Measurements from ENCODE around the gene PCDHA1.

DNA sequence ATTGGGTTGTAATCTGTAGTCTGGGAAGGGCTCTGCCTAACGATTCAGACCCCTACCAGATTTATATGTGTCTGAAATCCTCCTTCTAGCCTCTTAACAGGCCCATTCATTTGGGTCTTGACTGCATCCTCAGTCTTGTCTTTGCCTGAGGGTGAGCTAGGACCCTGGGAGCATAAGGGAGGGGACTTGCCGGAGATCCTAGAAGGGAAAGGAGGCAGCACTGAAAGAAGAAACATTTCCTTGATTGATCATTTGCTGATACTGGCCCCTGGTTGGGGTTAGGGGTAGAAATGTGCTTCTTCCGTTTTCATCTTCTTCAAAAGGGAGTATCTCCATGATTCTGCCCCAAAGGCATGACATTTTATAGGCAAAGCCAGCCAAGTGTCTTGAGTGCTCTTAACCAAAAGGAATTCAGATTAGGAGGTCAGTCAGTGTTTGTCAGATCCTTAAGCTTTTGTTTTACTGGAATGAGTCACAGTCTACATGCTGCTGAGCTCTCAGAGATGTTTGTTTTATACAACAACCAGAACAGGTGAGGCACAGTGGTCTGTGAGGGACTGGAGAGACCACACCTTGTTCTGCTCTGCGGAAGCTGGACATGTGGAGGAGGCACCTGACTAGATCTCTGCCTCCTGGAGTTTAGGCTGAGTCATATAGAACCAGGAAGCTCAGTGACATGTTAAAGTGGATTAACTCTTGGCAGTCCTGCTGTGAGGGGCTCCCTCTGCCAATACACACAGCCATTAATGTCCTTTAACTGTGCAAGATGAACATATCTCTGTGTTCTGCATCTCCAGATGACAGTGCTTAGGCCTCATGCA is 218.1 kb downstream of the PCDHA1 start:
- TF ChIP-seq RAD21 (IDR thresholded peaks at IDR 0.05; ENCODE audit: low read length) (peak; percentile 26; the same call in 1 of the 2 replicates), SMC3 (IDR thresholded peaks at IDR 0.05; ENCODE audit: low read depth, low read length) (no peak), POLR2AphosphoS5 (IDR thresholded peaks at IDR 0.05; ENCODE audit: low read depth, low read length) (no peak), CTCF (IDR thresholded peaks at IDR 0.05) (no peak), TAF1 (IDR thresholded peaks at IDR 0.05; ENCODE audit: borderline replicate concordance, low read depth, low read length) (no peak)
